HG02884 (cell line): ENCODE results near the gene MYO7A.

Experiments
- ATAC-seq: cut with Tn5 transposase; IDR thresholded peaks from one replicate; pipeline ENCODE4 v1.9.1; 2021; ENCODE audit warnings: mild to moderate bottlenecking, moderate library complexity; ENCODE audit not compliant: unreplicated experiment

The MYO7A gene

DNA sequence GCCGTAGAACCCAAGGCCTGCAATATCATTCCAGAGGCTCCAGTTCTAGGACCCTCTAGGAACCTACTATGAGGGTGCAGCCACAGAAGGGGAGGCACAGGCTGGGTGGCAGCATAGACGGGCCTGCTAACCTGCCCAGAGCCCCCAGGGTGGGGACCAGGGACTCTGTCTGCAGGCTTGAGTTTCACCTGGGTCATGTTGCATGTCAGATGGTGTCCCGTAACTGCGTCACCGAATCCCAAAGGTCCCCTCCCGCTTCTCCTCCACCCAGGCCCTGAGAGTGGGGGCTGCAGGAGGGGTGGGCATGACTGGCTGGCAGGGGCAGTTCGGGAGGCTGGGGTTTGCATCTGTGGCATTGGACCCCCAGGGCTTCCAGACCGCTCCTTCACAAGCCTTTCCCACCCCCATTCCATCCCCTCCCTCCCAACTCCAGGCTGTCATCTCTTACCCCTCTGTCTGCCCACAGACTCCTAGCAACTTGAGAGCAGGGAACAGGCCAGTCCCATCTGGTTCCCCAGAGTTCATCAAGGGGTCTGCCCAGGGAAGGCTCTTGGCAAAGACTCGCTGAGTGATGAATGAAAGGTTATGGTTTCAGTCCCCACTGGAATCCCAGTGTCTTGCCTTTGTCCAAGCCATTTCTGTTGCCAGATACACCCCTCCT is 16.3 kb downstream of the MYO7A start:
- ATAC-seq: no peak

- no peak for ATAC-seq
Measured at GRCh38 chr11:77144857-77145428, 16.9 kb downstream of the MYO7A start.

- no peak for ATAC-seq
Measured at GRCh38 chr11:77146261-77147035, 18.4 kb downstream of the MYO7A start.

DNA sequence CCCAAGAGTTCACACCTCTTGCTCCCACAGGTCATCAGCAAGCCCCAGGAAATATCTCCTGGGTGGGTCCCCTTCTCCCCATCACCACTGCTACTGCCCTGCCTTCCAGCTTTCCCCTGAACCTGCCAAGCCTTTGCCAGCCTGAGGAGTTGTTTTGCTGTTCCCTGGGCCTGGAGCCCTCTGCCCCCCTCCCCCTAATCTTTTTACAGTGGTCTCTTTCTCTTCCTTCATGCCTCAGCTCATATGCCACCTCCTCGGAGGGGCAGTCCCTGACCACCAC is 18.9 kb downstream of the MYO7A start:
- no peak for ATAC-seq

GRCh38 chr11:77147668-77148321 is 19.7 kb downstream of the MYO7A start:
- no peak for ATAC-seq

GRCh38 chr11:77148963-77149715 is 21.1 kb downstream of the MYO7A start:
- no peak for ATAC-seq

DNA sequence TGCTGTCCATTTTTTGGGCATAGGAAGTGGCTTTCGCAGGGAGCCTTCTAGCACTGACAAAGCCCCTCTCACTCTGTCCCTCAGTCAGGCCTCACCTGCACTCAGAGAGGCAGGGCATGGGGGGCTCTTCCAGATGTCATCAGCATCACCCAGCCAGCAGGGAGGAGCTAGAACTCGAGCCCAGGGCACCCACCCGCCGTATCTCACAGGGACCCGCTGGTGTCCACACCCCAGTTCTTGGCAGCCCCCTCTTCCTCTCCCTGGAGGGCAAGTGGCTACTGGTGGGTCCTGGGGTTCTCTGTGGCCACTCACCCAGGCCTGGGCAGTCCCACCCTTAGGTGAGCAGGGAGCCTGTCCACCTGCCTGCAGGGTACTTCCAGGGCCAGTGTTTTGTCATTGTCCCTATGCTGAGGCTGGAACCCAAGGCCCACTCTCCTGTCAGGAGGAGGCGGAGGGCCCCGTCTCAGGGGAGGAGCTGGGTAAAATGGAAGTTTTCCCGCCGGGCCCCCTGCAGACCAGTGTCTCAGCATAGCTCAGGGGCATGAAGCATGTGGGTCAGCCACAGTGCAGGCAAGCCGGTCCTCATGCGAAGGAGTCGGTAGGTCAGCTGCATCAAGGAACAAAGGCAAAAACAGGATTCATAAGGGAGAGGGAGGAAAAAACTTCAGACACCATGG is 21.8 kb downstream of the MYO7A start:
- no peak for ATAC-seq

- ATAC-seq: no peak
Measured at GRCh38 chr11:77150836-77151235, 22.8 kb downstream of the MYO7A start.

- ATAC-seq: no peak
Measured at GRCh38 chr11:77151804-77152509, 23.9 kb downstream of the MYO7A start.

GRCh38 chr11:77152846-77153245 is 24.8 kb downstream of the MYO7A start:
- no peak for ATAC-seq

- ATAC-seq: no peak
Measured at GRCh38 chr11:77153276-77154185, 25.5 kb downstream of the MYO7A start.

GRCh38 chr11:77154381-77155081 is 26.5 kb downstream of the MYO7A start:
- no peak for ATAC-seq

- no peak for ATAC-seq
Measured at GRCh38 chr11:77155082-77155475, 27.0 kb downstream of the MYO7A start.

GRCh38 chr11:77155556-77156130 is 27.6 kb downstream of the MYO7A start:
- no peak for ATAC-seq

- no peak for ATAC-seq
Measured at GRCh38 chr11:77156396-77157195, 28.6 kb downstream of the MYO7A start.

DNA sequence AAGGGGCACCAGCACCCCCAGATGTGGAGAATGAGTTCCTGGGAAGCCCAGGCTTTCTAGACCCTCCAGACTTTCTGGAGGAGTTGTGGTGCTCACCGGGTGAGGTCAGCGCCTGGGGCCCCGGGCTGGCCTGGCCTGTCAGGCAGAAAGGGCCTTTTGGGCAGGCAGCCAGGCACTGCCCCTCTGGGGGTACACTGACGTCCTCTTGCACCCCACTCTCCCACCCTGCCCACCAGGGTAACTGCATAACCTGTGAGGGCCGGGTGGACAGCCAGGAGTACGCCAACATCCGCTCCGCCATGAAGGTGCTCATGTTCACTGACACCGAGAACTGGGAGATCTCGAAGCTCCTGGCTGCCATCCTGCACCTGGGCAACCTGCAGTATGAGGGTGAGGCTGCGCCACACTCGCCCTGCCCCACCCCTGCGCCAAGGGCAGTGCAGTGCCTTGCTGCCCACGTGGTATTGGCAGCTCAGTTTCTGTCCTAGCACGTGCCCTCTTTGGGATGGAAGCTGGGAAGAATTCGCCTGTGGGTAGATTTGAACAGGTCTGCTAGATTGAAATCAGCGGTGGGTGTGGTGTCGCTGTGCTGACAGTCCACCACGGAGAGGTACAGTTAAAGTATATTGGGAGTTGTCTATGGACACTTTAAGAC is 30.1 kb downstream of the MYO7A start:
- ATAC-seq: no peak
